Raji (cell line): ENCODE measurements around the gene SLC39A8.
A peak's percentile ranks its signal among the peaks of the same experiment; 100 is the strongest.

ENCODE experiments used
- POLR2A ChIP-seq: IDR thresholded peaks from 2 replicates; pipeline ENCODE4 v1.6.1; 2011; ENCODE audit warnings: low read depth, low read length, control low read depth; ENCODE audit not compliant: insufficient read depth

The SLC39A8 gene

GRCh38 chr4:102344520-102344953 lies 745 bp downstream of the SLC39A8 start:
- peak; percentile 24; the same call in 1 of the 2 replicates for TF ChIP-seq POLR2A

GRCh38 chr4:102343964-102344519 lies 1.2 kb downstream of the SLC39A8 start:
- no peak for TF ChIP-seq POLR2A

- no peak for TF ChIP-seq POLR2A
Observed at GRCh38 chr4:102342404-102343074, 2.7 kb downstream of the SLC39A8 start.

DNA sequence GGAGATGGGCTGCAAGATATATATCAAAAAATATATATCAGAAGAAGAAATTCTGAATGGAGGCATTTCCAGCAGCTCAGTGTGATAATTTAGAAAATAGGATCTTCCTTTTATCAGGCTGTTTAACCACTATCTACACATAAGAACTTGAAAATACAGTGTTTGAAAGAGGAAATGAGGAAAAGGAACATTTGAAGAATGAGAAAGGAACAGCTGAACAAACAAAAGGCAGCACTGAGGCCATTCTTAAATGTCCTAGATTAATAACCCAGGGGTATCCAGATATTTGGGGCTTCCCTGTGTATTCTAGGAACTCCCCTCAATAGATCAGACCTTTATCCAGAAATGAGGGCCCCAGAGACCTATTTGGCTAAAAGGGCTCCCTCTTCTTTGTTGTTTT lies 4.1 kb downstream of the SLC39A8 start:
- no peak for TF ChIP-seq POLR2A

DNA sequence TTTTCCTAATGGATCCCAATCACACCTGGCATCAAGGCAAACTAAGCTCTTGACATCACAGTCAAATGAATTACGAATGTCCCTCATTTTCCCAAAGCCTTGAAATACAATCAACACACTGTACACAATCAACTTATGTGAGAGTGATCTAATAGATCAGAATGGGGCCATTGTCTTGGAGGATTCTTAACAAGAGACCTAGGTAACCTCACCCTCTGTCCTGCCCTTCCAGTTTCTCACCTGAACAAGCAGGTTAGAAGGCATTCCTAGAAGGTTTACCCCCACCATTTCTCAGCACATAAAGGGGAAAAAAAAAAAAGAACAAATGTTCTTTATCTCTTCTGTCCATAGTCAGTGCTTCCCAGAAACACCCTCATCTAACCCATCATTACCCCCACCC lies 6.3 kb downstream of the SLC39A8 start:
- TF ChIP-seq POLR2A = no peak

DNA sequence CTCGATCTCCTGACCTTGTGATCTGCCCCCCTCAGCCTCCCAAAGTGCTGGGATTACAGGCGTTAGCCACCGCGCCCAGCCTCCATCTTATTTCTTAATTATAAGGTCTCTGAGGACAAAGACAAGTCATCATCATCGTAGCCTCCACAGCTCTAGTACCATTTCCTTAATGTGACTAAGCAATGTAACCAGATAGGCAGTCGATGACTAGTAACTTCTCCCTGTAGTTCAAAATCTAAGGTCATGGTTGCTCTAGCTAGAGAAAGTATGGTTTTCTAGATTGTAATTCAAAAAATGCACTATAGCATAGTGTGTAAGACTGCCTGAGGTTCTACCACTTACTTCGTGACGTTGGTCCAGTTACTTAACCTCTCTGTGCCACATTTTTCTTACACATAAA lies 6.9 kb downstream of the SLC39A8 start:
- TF ChIP-seq POLR2A = no peak

- TF ChIP-seq POLR2A = no peak
Observed at GRCh38 chr4:102335616-102336015, 9.7 kb downstream of the SLC39A8 start.

- no peak for TF ChIP-seq POLR2A
Observed at GRCh38 chr4:102334624-102335023, 10.7 kb downstream of the SLC39A8 start.

DNA sequence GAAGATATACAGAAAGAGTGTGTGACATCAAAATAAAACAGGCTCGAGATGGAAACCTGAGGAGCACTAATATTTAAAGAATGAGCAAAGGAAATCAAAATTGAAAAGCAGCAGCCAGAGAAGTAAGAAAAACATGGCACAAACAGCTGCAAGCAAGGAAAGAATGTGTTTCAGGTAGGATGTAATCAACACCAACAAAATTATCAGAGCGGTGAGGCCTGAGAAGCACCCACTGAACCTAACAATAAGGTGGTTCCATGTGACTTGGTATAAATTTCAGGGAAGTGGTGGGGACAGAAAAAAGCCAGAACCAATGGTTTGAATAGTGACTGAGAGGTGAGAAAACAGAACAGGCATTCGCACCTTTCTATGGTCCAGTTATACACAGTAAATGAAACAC lies 11.5 kb downstream of the SLC39A8 start:
- TF ChIP-seq POLR2A = no peak

DNA sequence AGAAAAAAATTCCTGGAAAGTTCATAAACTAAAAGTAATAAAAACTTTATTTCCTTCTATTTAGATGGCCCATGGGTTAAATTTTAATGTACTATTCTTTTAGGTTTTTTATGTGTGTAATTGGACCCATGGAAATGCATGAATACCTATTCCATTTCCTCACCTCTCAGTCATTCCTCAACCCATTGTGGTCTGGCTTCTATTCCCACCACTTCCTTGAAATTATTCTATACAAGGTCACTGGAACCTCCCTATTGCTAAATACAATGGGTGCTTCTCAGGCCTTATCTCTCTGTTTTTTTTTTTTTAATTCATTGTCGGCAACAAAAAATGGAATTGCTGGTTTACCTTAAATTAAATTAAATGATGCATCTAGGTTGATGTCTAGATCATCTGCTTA lies 17.2 kb downstream of the SLC39A8 start:
- no peak for TF ChIP-seq POLR2A

DNA sequence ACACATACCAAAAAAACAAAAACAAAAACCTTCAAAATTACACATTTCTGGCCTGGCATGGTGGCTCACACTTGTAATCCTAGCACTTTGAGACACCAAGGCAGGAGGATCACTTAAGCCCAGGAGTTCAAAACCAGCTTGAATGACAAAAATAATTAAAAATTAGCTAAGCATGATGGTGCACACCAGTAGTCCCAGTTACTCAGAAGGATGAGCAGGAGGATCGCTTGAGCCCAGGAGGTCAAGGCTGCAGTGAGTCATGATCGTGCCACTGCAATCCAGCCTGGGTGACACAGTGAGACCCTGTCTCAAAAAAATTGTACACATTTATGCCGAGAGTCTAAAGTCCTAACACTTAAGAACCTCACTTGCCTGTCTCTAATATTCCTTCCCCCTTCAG lies 18.3 kb downstream of the SLC39A8 start:
- TF ChIP-seq POLR2A = no peak

DNA sequence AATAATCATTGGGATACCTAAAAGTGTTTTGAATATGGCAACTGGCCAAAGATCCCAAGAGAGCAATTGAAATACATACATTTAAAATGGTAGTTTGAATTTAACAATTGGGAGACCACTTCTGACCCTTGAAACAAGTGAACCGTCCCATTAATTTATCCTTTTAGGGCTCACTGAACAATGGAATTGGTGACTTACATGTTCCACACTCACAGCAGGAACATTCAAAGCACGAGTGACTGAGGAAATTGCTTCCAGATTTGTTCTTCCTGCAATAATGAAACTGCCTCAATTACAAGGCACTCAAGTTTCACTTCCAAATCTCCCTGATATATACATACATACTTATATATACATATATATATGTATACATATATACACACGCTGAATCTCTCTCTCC lies 20.6 kb downstream of the SLC39A8 start:
- no peak for TF ChIP-seq POLR2A

- no peak for TF ChIP-seq POLR2A
Observed at GRCh38 chr4:102322736-102323135, 22.5 kb downstream of the SLC39A8 start.

- no peak for TF ChIP-seq POLR2A
Observed at GRCh38 chr4:102321260-102321995, 23.9 kb downstream of the SLC39A8 start.

- TF ChIP-seq POLR2A = no peak
Observed at GRCh38 chr4:102319594-102319993, 25.7 kb downstream of the SLC39A8 start.

- TF ChIP-seq POLR2A = no peak
Observed at GRCh38 chr4:102318526-102318925, 26.8 kb downstream of the SLC39A8 start.
